Stimulated activated CD4-positive, alpha-beta T cell treated with anti-CD3 and anti-CD28 coated beads, Interleukin-12 subunit alpha, Interleukin-12 subunit beta, amount 100 ng/mL, for 24 hours (primary cell): ENCODE measurements around the gene ATF6B.

Source experiments
- DNase-seq, 2 experiments: peaks; one replicate each; pipeline ENCODE4 v3.0.0-alpha.2; 2020; ENCODE audit warnings: low read depth in 2 of 2

Gene ATF6B

GRCh38 chr6:32127717-32128592 is at the start of gene ATF6B:
Gene ATF6B, minus strand, starts transcription at chr6:32128246. Its CDS starts 39 bp downstream, at chr6:32128207.
- DNase-seq: peak; percentile 93 to 95

GRCh38 chr6:32177183-32177787 is 49.2 kb upstream of the ATF6B start:
- DNase-seq: no peak

- DNase-seq: no peak
Measured at GRCh38 chr6:32176476-32177182, 48.6 kb upstream of the ATF6B start.

- peak; percentile 93 to 98 for DNase-seq
Measured at GRCh38 chr6:32175711-32176475, 47.8 kb upstream of the ATF6B start, which contains the start of gene AGPAT1. Gene AGPAT1, minus strand, starts transcription at chr6:32176084. Its CDS starts 4,588 bp downstream, at chr6:32171496.

- DNase-seq: no peak
Measured at GRCh38 chr6:32175322-32175710, 47.3 kb upstream of the ATF6B start.

GRCh38 chr6:32174416-32174815 is 46.4 kb upstream of the ATF6B start:
- DNase-seq: no peak

- DNase-seq: no peak
Measured at GRCh38 chr6:32173051-32173727, 45.1 kb upstream of the ATF6B start.

- no peak for DNase-seq
Measured at GRCh38 chr6:32171234-32171633, 43.2 kb upstream of the ATF6B start.

- DNase-seq: no peak
Measured at GRCh38 chr6:32170294-32170693, 42.2 kb upstream of the ATF6B start.

GRCh38 chr6:32168807-32169591 is 41.0 kb upstream of the ATF6B start:
- no peak for DNase-seq

- DNase-seq: no peak
Measured at GRCh38 chr6:32168350-32168749, 40.3 kb upstream of the ATF6B start.

GRCh38 chr6:32167761-32168262 is 39.8 kb upstream of the ATF6B start:
- no peak for DNase-seq

GRCh38 chr6:32167154-32167760 is 39.2 kb upstream of the ATF6B start:
- DNase-seq: no peak

GRCh38 chr6:32166411-32167061 is 38.5 kb upstream of the ATF6B start:
- DNase-seq: no peak

- DNase-seq: no peak
Measured at GRCh38 chr6:32164295-32164694, 36.2 kb upstream of the ATF6B start, which contains the start of gene EGFL8. Gene EGFL8, plus strand, starts transcription at chr6:32164595. Its CDS starts 1,571 bp downstream, at chr6:32166166.

GRCh38 chr6:32163559-32164258 is 35.7 kb upstream of the ATF6B start:
- no peak for DNase-seq

- no peak for DNase-seq
Measured at GRCh38 chr6:32158052-32158451, 30.0 kb upstream of the ATF6B start.

GRCh38 chr6:32156891-32157290 is 28.8 kb upstream of the ATF6B start:
- no peak for DNase-seq
